OCI-LY1 (cell line): ENCODE data around the gene PXT1.

ENCODE experiments used
- H2AFZ ChIP-seq: fragments of 200-600 bp; sonication (generic), shearing (Covaris generic); 2 replicates; pipeline ENCODE4 v1.6.0; 2014; ENCODE audit warnings: antibody characterized with exemption, mild to moderate bottlenecking, low read length
- H3F3A ChIP-seq: fragments of 200-600 bp; sonication (generic), shearing (Covaris generic); 2 replicates; pipeline ENCODE4 v1.6.0; 2014; ENCODE audit warnings: mild to moderate bottlenecking, antibody characterized with exemption, low read length, moderate library complexity; ENCODE audit not compliant: insufficient read depth
- H3K27ac ChIP-seq: fragments of 200-600 bp; sonication (generic); 2 replicates; pipeline ENCODE4 v1.5.1; 2014; ENCODE audit warnings: low read length, mixed run types, mild to moderate bottlenecking, low read depth; ENCODE audit not compliant: poor library complexity, severe bottlenecking
- H3K27me3 ChIP-seq: fragments of 200-600 bp; sonication (generic); 2 replicates; pipeline ENCODE4 v1.6.0; 2014; ENCODE audit warnings: antibody characterized with exemption, mild to moderate bottlenecking, low read length, moderate library complexity; ENCODE audit not compliant: insufficient read depth
- H3K36me3 ChIP-seq: fragments of 200-600 bp; sonication (generic); 2 replicates; pipeline ENCODE4 v1.6.1; 2014; ENCODE audit warnings: mild to moderate bottlenecking, antibody characterized with exemption, low read length, moderate library complexity, mixed read lengths; ENCODE audit not compliant: insufficient read depth
- H3K4me1 ChIP-seq: fragments of 200-600 bp; sonication (generic); 2 replicates; pipeline ENCODE4 v1.5.1; 2014; ENCODE audit warnings: mild to moderate bottlenecking, low read length, moderate library complexity; ENCODE audit not compliant: insufficient read depth, severe bottlenecking
- H3K4me2 ChIP-seq: fragments of 200-600 bp; sonication (generic), shearing (Covaris generic); 2 replicates; pipeline ENCODE4 v1.6.1; 2014; ENCODE audit warnings: low read length
- H3K4me3 ChIP-seq: fragments of 200-600 bp; sonication (generic); 2 replicates; pipeline ENCODE4 v1.5.1; 2014; ENCODE audit warnings: low read length, low read depth, mild to moderate bottlenecking, mixed read lengths; ENCODE audit not compliant: poor library complexity, severe bottlenecking
- H3K79me2 ChIP-seq: fragments of 200-600 bp; shearing (Covaris generic); 2 replicates; pipeline ENCODE4 v1.6.1; 2016; ENCODE audit warnings: mixed run types, low read length, mixed read lengths; ENCODE audit not compliant: insufficient read depth
- H3K9ac ChIP-seq: fragments of 200-600 bp; sonication (generic), shearing (Covaris generic); 2 replicates; pipeline ENCODE4 v1.6.1; 2014; ENCODE audit warnings: mild to moderate bottlenecking, low read length, mixed read lengths
- H3K9me2 ChIP-seq: fragments of 200-600 bp; sonication (generic), shearing (Covaris generic); 2 replicates; pipeline ENCODE4 v1.6.1; 2014; ENCODE audit warnings: low read depth, mild to moderate bottlenecking, low read length, mixed read lengths
- H3K9me3 ChIP-seq: fragments of 200-600 bp; shearing (Covaris generic); 2 replicates; pipeline ENCODE4 v1.6.1; 2014; ENCODE audit warnings: low read length, mixed read lengths
- H4K20me1 ChIP-seq: fragments of 200-600 bp; sonication (generic), shearing (Covaris generic); 2 replicates; pipeline ENCODE4 v1.6.0; 2016; ENCODE audit warnings: mild to moderate bottlenecking, low read length; ENCODE audit not compliant: insufficient read depth
- CTCF ChIP-seq: fragments of 200-600 bp; sonication (generic), shearing (Covaris generic); IDR thresholded peaks from 2 replicates; pipeline ENCODE4 v1.5.1; 2017; ENCODE audit warnings: mild to moderate bottlenecking, antibody characterized with exemption, low read length, moderate library complexity, mixed read lengths
- EZH2 ChIP-seq: fragments of 200-600 bp; sonication (generic), shearing (Covaris generic); IDR thresholded peaks from 2 replicates; pipeline ENCODE4 v1.8.0; 2017; ENCODE audit warnings: borderline replicate concordance, mixed run types, mild to moderate bottlenecking, antibody characterized with exemption, low read length, moderate library complexity, mixed read lengths

The PXT1 gene

GRCh38 chr6:36392621-36393020 lies 50.0 kb downstream of the PXT1 start:
- Histone ChIP-seq H4K20me1 (no peaks in the 10 kb centered on the region), H3K4me3 (no peak overlapping the region), H3K9me3 (no peaks in the 10 kb centered on the region), H3K27me3 (no peaks in the 10 kb centered on the region; the same call in 1 of the 2 replicates), H2AFZ (no peak overlapping the region), H3F3A (no peaks in the 10 kb centered on the region), H3K79me2 (no peaks in the 10 kb centered on the region), H3K27ac (no peak overlapping the region), H3K36me3 (no peaks in the 10 kb centered on the region), H3K9me2 (no peaks in the 10 kb centered on the region), H3K9ac (no peak overlapping the region), H3K4me1 (no peaks in the 10 kb centered on the region), H3K4me2 (no peak overlapping the region)
- TF ChIP-seq EZH2 (no peak), CTCF (peak; percentile 23)

DNA sequence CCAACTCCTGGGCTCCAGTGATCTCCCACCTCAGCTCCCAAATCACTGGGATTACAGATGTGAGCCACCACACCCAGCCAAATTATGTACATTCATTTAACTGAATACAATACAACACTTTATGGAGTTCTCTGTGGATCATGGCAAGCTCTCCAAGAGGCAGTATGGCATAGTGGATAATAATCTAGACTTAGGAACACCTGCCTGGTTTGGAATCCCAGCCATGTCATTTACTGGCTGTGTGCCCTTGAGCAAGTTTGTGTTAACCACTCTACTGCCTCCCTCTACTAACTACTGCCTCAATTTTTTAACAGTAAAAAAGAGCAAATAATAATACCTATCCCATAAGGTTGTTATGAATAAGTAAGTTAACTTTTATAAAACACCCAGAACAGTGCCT lies 53.3 kb downstream of the PXT1 start:
- H3F3A ChIP-seq, result no peaks in the 10 kb centered on the region
- H3K9me3 ChIP-seq, result no peaks in the 10 kb centered on the region
- no peak overlapping the region for H3K4me3 ChIP-seq
- no peaks in the 10 kb centered on the region for H4K20me1 ChIP-seq
- H3K79me2 ChIP-seq, result no peaks in the 10 kb centered on the region
- TF ChIP-seq CTCF, result no peak
- TF ChIP-seq EZH2, result no peak
- no peaks in the 10 kb centered on the region for H3K9me2 ChIP-seq
- H3K9ac ChIP-seq, result no peak overlapping the region
- H3K4me2 ChIP-seq, result no peak overlapping the region
- H3K27ac ChIP-seq, result no peak overlapping the region
- no peaks in the 10 kb centered on the region for H3K36me3 ChIP-seq
- H2AFZ ChIP-seq, result no peak overlapping the region
- no peaks in the 10 kb centered on the region for H3K4me1 ChIP-seq
- no peaks in the 10 kb centered on the region; the same call in 1 of the 2 replicates for H3K27me3 ChIP-seq

DNA sequence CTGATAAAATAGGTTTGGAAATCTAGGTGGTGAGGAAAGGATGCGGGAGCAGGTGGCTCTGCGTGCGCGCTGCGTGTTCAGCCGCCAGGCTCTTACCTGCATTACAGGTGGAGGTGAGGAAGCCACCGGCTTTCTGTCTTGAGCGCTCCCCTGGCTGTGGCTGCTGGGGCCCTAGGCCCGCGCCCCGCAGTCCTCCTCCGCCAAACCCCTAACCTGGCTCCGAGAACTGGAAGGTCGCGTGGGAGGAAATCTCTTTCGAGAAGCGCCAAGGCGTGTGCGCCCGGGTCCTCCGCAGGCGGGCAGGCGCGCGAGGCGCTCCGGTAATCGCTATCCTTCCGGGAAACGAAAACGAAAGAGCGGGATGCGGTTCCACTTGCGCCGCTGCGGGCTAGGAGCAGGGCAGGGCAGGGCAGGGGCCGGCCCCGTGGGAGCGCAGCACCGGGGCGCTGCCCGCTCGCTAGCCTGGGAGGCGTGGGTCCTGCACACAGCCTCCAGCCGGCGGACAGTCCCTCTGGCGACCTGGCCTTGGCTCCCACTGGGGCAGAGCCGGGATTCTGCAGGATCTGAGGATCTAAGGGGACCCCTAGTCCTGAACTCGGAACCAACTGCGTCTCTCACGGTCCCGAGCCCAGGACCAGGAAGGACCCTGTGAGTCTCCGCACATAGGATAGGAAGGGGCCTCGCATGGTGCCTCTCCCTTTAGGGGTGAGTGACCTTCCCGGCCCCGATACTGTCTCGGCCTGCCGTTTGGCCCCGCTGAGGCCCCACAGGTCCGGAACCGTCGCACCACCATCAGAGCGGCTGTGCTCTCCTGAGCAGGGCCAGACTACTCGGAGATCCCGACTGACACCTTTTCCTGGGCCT lies 55.0 kb downstream of the PXT1 start, which contains the start of gene ETV7:
ETV7 (minus strand) TSS at position 230 of the 864 bp plus-strand sequence; CDS start at position 102, 128 bp downstream.
- H3K9me3 ChIP-seq, result no peaks in the 10 kb centered on the region
- H3K9me2 ChIP-seq, result no peaks in the 10 kb centered on the region
- H3F3A ChIP-seq, result no peaks in the 10 kb centered on the region
- H3K36me3 ChIP-seq, result no peaks in the 10 kb centered on the region
- no peaks in the 10 kb centered on the region for H4K20me1 ChIP-seq
- no peak within 1 kb of the TSS for H3K27ac ChIP-seq
- peak within 1 kb of the TSS; percentile 5; the same call in 1 of the 2 replicates for H3K4me2 ChIP-seq
- H3K4me3 ChIP-seq, result no peak within 1 kb of the TSS
- no peak within 1 kb of the TSS for H3K9ac ChIP-seq
- TF ChIP-seq EZH2 (no peak), CTCF (no peak)
- H3K79me2 ChIP-seq, result no peaks in the 10 kb centered on the region
- no peak within 1 kb of the TSS for H2AFZ ChIP-seq
- H3K4me1 ChIP-seq, result no peaks in the 10 kb centered on the region
- H3K27me3 ChIP-seq, result no peaks in the 10 kb centered on the region
